PC-3 (cell line): Measurements from ENCODE around the gene CNRIP1. TPM values are rescaled to one million over a fixed set of nuclear protein-coding genes. Genes with fewer than 3 reads are reported as not detected.

Source experiments
- ATAC-seq: fragments of 200-7000 bp; cut with Tn5 transposase; 2 replicates; pipeline ENCODE4 v1.9.1; 2020; ENCODE audit warnings: mild to moderate bottlenecking, moderate library complexity
- BruUV-seq: library from RNA; stranded (reverse); fragments of 400-500 nt; replicated peaks from 2 replicates; lab custom pipeline; 2021; lab: Mats Ljungman, UMichigan
- CTCF ChIA-PET: fragments of 300-600 bp; sonication (Branson Sonifier 250); formaldehyde crosslinking; loops from one replicate; lab custom pipeline; 2022; ENCODE audit warnings: antibody characterized with exemption; lab: Charles Lee
- POLR2A ChIA-PET: fragments of 300-600 bp; sonication (Branson Sonifier 250); formaldehyde crosslinking; loops from one replicate; lab custom pipeline; 2022; ENCODE audit warnings: antibody characterized with exemption; ENCODE audit not compliant: unreplicated experiment; lab: Charles Lee
- DNase-seq: peaks from one replicate; pipeline ENCODE4 v3.0.0-alpha.2; 2015
- H2AFZ ChIP-seq: fragments of 300-600 bp; sonication (generic); 2 replicates; pipeline ENCODE4 v1.6.0; 2016; ENCODE audit warnings: antibody characterized with exemption, low read length
- H3F3A ChIP-seq: fragments of 300-600 bp; sonication (generic); one replicate; pipeline ENCODE4 v1.6.0; 2017; ENCODE audit warnings: antibody characterized with exemption, low read length, control low read depth, mild to moderate bottlenecking; ENCODE audit not compliant: unreplicated experiment
- H3K27ac ChIP-seq: fragments of 300-600 bp; sonication (generic); 2 replicates; pipeline ENCODE4 v1.5.1; 2016; ENCODE audit warnings: mild to moderate bottlenecking, low read length
- H3K27me3 ChIP-seq: fragments of 300-600 bp; sonication (generic); 2 replicates; pipeline ENCODE4 v1.6.1; 2016; ENCODE audit warnings: low read length, mixed read lengths
- H3K36me3 ChIP-seq: fragments of 300-600 bp; sonication (generic); 2 replicates; pipeline ENCODE4 v1.6.1; 2016; ENCODE audit warnings: low read depth, mixed run types, low read length, mixed read lengths
- H3K4me1 ChIP-seq: fragments of 300-600 bp; sonication (generic); 2 replicates; pipeline ENCODE4 v1.5.1; 2016; ENCODE audit warnings: low read length; ENCODE audit not compliant: insufficient read depth
- H3K4me2 ChIP-seq: fragments of 300-600 bp; sonication (generic); 2 replicates; pipeline ENCODE4 v1.6.0; 2016; ENCODE audit warnings: low read length
- H3K4me3 ChIP-seq: fragments of 300-600 bp; sonication (generic); 2 replicates; pipeline ENCODE4 v1.5.1; 2016; ENCODE audit warnings: mild to moderate bottlenecking, low read length, mixed read lengths
- H3K79me2 ChIP-seq: fragments of 300-600 bp; sonication (generic); 2 replicates; pipeline ENCODE4 v1.6.1; 2017; ENCODE audit warnings: low read length, mixed read lengths
- H3K9ac ChIP-seq: fragments of 300-600 bp; sonication (generic); 2 replicates; pipeline ENCODE4 v1.6.0; 2016; ENCODE audit warnings: mild to moderate bottlenecking, low read length
- H3K9me2 ChIP-seq: fragments of 300-600 bp; sonication (generic); replicated peaks from 2 replicates; pipeline ENCODE4 v1.6.1; 2016; ENCODE audit warnings: mixed run types, low read length, mixed read lengths
- H3K9me3 ChIP-seq: fragments of 300-600 bp; sonication (generic); 2 replicates; pipeline ENCODE4 v1.6.1; 2016; ENCODE audit warnings: low read length, mixed read lengths
- H4K20me1 ChIP-seq: fragments of 300-600 bp; sonication (generic); 2 replicates; pipeline ENCODE4 v1.6.1; 2016; ENCODE audit warnings: low read length, mixed read lengths
- EZH2 ChIP-seq: fragments of 300-600 bp; sonication (generic); IDR thresholded peaks from one replicate; pipeline ENCODE4 v1.6.1; 2017; ENCODE audit warnings: antibody characterized with exemption, mild to moderate bottlenecking, low read length; ENCODE audit not compliant: unreplicated experiment
- EZH2phosphoT487 ChIP-seq: fragments of 300-600 bp; sonication (generic); IDR thresholded peaks from 2 replicates; pipeline ENCODE4 v1.6.1; 2018; ENCODE audit warnings: mild to moderate bottlenecking, antibody characterized with exemption, low read length, borderline replicate concordance
- intact Hi-C: fragments of 100-400 bp; cut with micrococcal nuclease; formaldehyde crosslinking; loops from 2 replicates; pipeline ENCODE4 v1.9.0; 2023
- total RNA-seq: library from RNA; depleted of rRNA; stranded (reverse); fragments of >200 nt; gene quantifications from 2 replicates; pipeline ENCODE4 v1.2.3, GENCODE V29; 2014
- TF ChIP-seq, protein P1 (sequence below): fragments of 300-600 bp; sonication (generic); conservative IDR thresholded peaks from 2 replicates; pipeline ENCODE4 v1.5.1; 2017; ENCODE audit warnings: antibody characterized with exemption, low read depth, mild to moderate bottlenecking, low read length

The CNRIP1 gene
- total RNA-seq, 1 experiment from 2014 or later, result 11.7 TPM

- Histone ChIP-seq H3K27ac (no peak overlapping the region), H3K4me1 (peaks cover 37% of the 10 kb centered on the region), H3K9me2 (no peaks in the 10 kb centered on the region), H4K20me1 (no peaks in the 10 kb centered on the region), H2AFZ (no peak overlapping the region), H3K4me2 (no peak overlapping the region), H3F3A (no peaks in the 10 kb centered on the region), H3K4me3 (no peak overlapping the region), H3K9me3 (no peaks in the 10 kb centered on the region), H3K79me2 (no peaks in the 10 kb centered on the region), H3K36me3 (no peaks in the 10 kb centered on the region), H3K27me3 (no peaks in the 10 kb centered on the region), H3K9ac (no peak overlapping the region)
- TF ChIP-seq, protein P1, sequence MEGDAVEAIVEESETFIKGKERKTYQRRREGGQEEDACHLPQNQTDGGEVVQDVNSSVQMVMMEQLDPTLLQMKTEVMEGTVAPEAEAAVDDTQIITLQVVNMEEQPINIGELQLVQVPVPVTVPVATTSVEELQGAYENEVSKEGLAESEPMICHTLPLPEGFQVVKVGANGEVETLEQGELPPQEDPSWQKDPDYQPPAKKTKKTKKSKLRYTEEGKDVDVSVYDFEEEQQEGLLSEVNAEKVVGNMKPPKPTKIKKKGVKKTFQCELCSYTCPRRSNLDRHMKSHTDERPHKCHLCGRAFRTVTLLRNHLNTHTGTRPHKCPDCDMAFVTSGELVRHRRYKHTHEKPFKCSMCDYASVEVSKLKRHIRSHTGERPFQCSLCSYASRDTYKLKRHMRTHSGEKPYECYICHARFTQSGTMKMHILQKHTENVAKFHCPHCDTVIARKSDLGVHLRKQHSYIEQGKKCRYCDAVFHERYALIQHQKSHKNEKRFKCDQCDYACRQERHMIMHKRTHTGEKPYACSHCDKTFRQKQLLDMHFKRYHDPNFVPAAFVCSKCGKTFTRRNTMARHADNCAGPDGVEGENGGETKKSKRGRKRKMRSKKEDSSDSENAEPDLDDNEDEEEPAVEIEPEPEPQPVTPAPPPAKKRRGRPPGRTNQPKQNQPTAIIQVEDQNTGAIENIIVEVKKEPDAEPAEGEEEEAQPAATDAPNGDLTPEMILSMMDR, result no peak
- ATAC-seq (no peak), DNase-seq (no peak)
- ChIA-PET CTCF (no interaction called here), POLR2A (no interaction called here)
- no TSS peak for BruUV-seq
- intact Hi-C loops, result no loop called here
Measured at GRCh38 chr2:68341062-68341329, 21.2 kb upstream of the CNRIP1 start.

DNA sequence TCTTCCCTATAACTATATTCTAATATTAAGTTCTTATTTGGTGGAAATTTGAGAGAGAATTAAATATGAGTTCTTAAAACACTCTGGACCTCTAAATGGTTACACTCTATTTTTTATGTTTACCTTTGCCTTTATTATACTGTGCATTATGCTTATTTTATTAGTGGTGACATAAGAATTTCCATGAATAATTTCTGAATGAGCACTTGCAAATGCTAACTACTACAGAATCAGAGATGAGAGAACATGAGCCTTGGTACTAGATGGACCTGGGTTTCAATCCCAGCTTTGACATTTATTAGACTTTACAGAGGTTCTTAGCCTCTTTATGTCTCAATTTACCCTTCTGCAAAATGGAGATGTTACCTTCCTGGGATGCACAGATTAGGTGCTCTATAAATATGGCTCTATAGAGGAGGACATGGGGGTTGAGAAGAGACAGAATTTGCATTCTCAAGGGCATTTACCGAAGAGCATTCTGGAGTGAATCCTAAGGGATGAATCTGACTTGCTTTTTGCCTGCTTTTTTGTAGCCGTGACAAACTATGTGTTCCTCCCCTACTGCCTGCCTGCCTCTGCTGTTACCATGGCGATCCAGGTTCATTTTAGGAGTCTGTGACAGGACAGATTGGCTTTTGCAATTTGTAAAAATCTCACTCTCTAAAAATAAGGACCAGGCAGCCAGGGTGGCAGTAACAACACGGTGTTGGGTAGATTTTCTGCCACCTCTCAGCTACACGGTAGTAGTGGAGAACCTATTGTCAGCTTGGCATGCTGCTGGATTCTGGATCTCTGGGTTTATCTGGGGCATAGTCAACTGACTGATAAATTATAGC is 20.7 kb upstream of the CNRIP1 start:
- H3K9me3 ChIP-seq, result no peaks in the 10 kb centered on the region
- BruUV-seq, result no TSS peak
- H3F3A ChIP-seq, result no peaks in the 10 kb centered on the region
- DNase-seq (no peak), ATAC-seq (no peak)
- no peaks in the 10 kb centered on the region for H3K79me2 ChIP-seq
- no peak overlapping the region for H3K4me2 ChIP-seq
- no peak overlapping the region for H3K27ac ChIP-seq
- H3K36me3 ChIP-seq, result no peaks in the 10 kb centered on the region
- H4K20me1 ChIP-seq, result no peaks in the 10 kb centered on the region
- H2AFZ ChIP-seq, result no peak overlapping the region
- ChIA-PET CTCF (no interaction called here), POLR2A (no interaction called here)
- no peak for TF ChIP-seq EZH2phosphoT487
- TF ChIP-seq, protein P1, result no peak
- TF ChIP-seq EZH2, result no peak
- H3K4me3 ChIP-seq, result no peak overlapping the region
- H3K9me2 ChIP-seq, result no peaks in the 10 kb centered on the region
- no peak overlapping the region for H3K9ac ChIP-seq
- intact Hi-C loops, result no loop called here
- peaks cover 42% of the 10 kb centered on the region for H3K4me1 ChIP-seq
- H3K27me3 ChIP-seq, result no peaks in the 10 kb centered on the region

DNA sequence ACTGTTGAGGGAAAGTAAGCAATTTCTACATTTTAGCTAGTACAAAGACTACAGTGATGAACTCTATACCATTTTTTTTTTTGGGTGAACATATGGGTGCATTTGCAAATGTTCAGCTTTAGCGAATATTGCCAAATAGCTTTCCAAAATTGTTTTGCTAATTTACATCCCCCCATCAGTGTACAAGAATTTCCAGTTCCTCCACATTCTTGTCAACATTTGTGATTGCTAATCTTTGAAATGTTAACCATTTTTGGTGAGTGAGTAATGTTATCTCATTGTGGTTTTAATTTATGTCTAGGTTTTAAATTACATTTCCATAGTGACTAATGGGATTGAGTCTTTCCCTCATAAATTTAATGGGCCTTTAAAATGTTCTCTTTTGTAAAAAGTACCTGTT is 16.4 kb upstream of the CNRIP1 start:
- no peak overlapping the region for H2AFZ ChIP-seq
- BruUV-seq, result no TSS peak
- H4K20me1 ChIP-seq, result no peaks in the 10 kb centered on the region
- H3K9me3 ChIP-seq, result no peaks in the 10 kb centered on the region
- ATAC-seq (peak; percentile 89), DNase-seq (peak; percentile 98)
- peaks cover 33% of the 10 kb centered on the region for H3K4me1 ChIP-seq
- H3K4me2 ChIP-seq, result peak overlapping the region; percentile 69
- POLR2A ChIA-PET, result no interaction called here
- no peaks in the 10 kb centered on the region for H3K9me2 ChIP-seq
- TF ChIP-seq, protein P1, result no peak
- no peak for TF ChIP-seq EZH2phosphoT487
- TF ChIP-seq EZH2, result no peak
- no peaks in the 10 kb centered on the region for H3K79me2 ChIP-seq
- H3K9ac ChIP-seq, result no peak overlapping the region
- peak overlapping the region; percentile 26; the same call in 1 of the 2 replicates for H3K4me3 ChIP-seq
- H3K27ac ChIP-seq, result peak overlapping the region; percentile 63
- intact Hi-C loops, result loop anchor here (1.0 to 2.0 kb wide), 2 partner anchors 16 to 23 kb away; no protein-coding TSS in a partner anchor
- CTCF ChIA-PET, result no interaction called here
- H3K36me3 ChIP-seq, result no peaks in the 10 kb centered on the region
- no peaks in the 10 kb centered on the region for H3K27me3 ChIP-seq
- no peaks in the 10 kb centered on the region for H3F3A ChIP-seq
